Activated naive CD4-positive, alpha-beta T cell (primary cell): ENCODE data around the gene PSMD13.

ENCODE experiments used
- DNase-seq, 4 experiments: peaks; one replicate each; lab custom pipeline; 2025; lab: John Stamatoyannopoulos, UW

PSMD13 gene

GRCh38 chr11:288478-289397, 52.0 kb downstream of the PSMD13 start, which contains the start of gene PGGHG:
PGGHG (plus strand) TSS chr11:289126; CDS start chr11:289817, 691 bp downstream.
- peak in 1 of 4 experiments; percentile 51 for DNase-seq

GRCh38 chr11:289398-289711, 52.6 kb downstream of the PSMD13 start:
- no peak for DNase-seq

- no peak for DNase-seq
Observed at GRCh38 chr11:289712-290620, 53.2 kb downstream of the PSMD13 start.

GRCh38 chr11:290621-291231, 54.0 kb downstream of the PSMD13 start:
- DNase-seq, result no peak

GRCh38 chr11:291281-292210, 54.8 kb downstream of the PSMD13 start:
- no peak for DNase-seq

GRCh38 chr11:292211-293121, 55.7 kb downstream of the PSMD13 start:
- no peak for DNase-seq

GRCh38 chr11:293271-293851, 56.6 kb downstream of the PSMD13 start:
- DNase-seq, result no peak

- no peak for DNase-seq
Observed at GRCh38 chr11:293852-294661, 57.3 kb downstream of the PSMD13 start.

- DNase-seq, result no peak
Observed at GRCh38 chr11:294780-295179, 58.0 kb downstream of the PSMD13 start.

- no peak for DNase-seq
Observed at GRCh38 chr11:295351-296170, 58.8 kb downstream of the PSMD13 start.

GRCh38 chr11:296171-297050, 59.6 kb downstream of the PSMD13 start:
- DNase-seq, result no peak

GRCh38 chr11:297051-297585, 60.3 kb downstream of the PSMD13 start:
- no peak for DNase-seq

GRCh38 chr11:297586-298405, 61.0 kb downstream of the PSMD13 start:
- DNase-seq, result no peak

- DNase-seq, result no peak
Observed at GRCh38 chr11:298406-299065, 61.8 kb downstream of the PSMD13 start.
